Heart right ventricle (tissue), 16 donors: ENCODE results near the gene SLC25A42. TPM values are rescaled to one million over a fixed set of nuclear protein-coding genes. Genes with fewer than 3 reads are reported as not detected.

Experiments
- ATAC-seq, 8 donors: fragments of 200-7000 bp; cut with Tn5 transposase; one replicate each; pipeline ENCODE4 v1.9.1; 2020; ENCODE audit warnings: mild to moderate bottlenecking in 8 of 8, moderate library complexity in 8 of 8, moderate number of reproducible peaks in 1 of 8
- DNase-seq, 2 donors: peaks; one replicate each; pipeline ENCODE4 v3.0.0-alpha.2; 2020
- H3K27ac ChIP-seq, 10 donors: fragments of 200-600 bp; sonication (generic) in 2 of 10; one replicate each; pipeline versions ENCODE4 v1.5.0 to v1.8.0; 2020 to 2022; ENCODE audit warnings: mild to moderate bottlenecking in 3 of 10
- H3K27me3 ChIP-seq, 7 donors: fragments of 200-600 bp; one replicate each; pipeline ENCODE4 v1.8.0; 2021 to 2022; ENCODE audit warnings: mild to moderate bottlenecking in 2 of 7
- H3K36me3 ChIP-seq, 9 donors: fragments of 200-600 bp; sonication (generic) in 1 of 9; one replicate each; pipeline versions ENCODE4 v1.5.0 to v1.8.0; 2020 to 2022; ENCODE audit warnings: mild to moderate bottlenecking in 2 of 9
- H3K4me1 ChIP-seq, 9 donors: fragments of 200-600 bp; sonication (generic) in 1 of 9; one replicate each; pipeline versions ENCODE4 v1.5.0 to v1.8.0; 2020 to 2022; ENCODE audit warnings: mild to moderate bottlenecking in 4 of 9
- H3K4me3 ChIP-seq, 10 donors: fragments of 200-600 bp; sonication (generic) in 2 of 10; one replicate each; pipeline versions ENCODE4 v1.5.0 to v1.8.0; 2020 to 2022; ENCODE audit warnings: mild to moderate bottlenecking in 7 of 10, moderate library complexity in 2 of 10
- H3K9me3 ChIP-seq, 11 donors: fragments of 200-600 bp in 10 of 11; sonication (generic) in 2 of 11; one replicate each; pipeline versions ENCODE4 v1.5.0 to v1.8.0; 2013 to 2022; ENCODE audit warnings: mild to moderate bottlenecking in 2 of 11, control low read depth in 1 of 11, moderate library complexity in 1 of 11
- CTCF ChIP-seq, 9 donors: fragments of 200-600 bp; sonication (generic) in 2 of 9; IDR thresholded peaks; one replicate each; pipeline versions ENCODE4 v1.5.0 to v1.8.0; 2021 to 2022; ENCODE audit warnings: antibody characterized with exemption in 9 of 9, mild to moderate bottlenecking in 5 of 9, moderate library complexity in 1 of 9
- WGBS, 2 donors: extraction: QIAGEN DNeasy Blood & Tissue Kit; methylation state at CpG; one replicate each; pipeline ENCODE4 v1.1.7; 2013; ENCODE audit warnings: inconsistent platforms in 1 of 2; 5-methylcytosine and 5-hydroxymethylcytosine counted together
- intact Hi-C, 10 donors: fragments of 100-400 bp; cut with DNase I; formaldehyde crosslinking; loops; one replicate each; pipeline versions ENCODE4 v1.11.1 to v1.14.2; 2022
- polyA plus RNA-seq, 2 donors: library from polyadenylated mRNA; stranded (reverse); fragments of 200-250 nt; gene quantifications; one replicate each; pipeline ENCODE4 v1.2.3, GENCODE V29; 2013
- total RNA-seq, 10 donors: library from RNA; stranded (reverse); fragmentation: NEBNext Ultra II Directional in 3 of 10; extraction: Animal tissue kit (Norgen Biotek cat#: 25700) in 3 of 10; gene quantifications; one replicate each; pipeline versions ENCODE4 v1.2.1 to v1.2.4, GENCODE V29; 2021 to 2023
- donor health status: Arrhythmogenic right ventricular cardiomyopathy.
- donor health status: ischemic (EF 13 %, LVEDD 7.1; RV severe dilation, severe dysfunction).
- donor health status: healthy with polysubstance abuse.
- donor health status: DM: no; HTN: yes; CAD: no.
- donor health status: DM: no; HTN: no; CAD: no.
- donor health status: ischemic (EF 25% LVEDD 6.9; RV normal size, moderate dysfunction).
- donor health status: ischemic (EF 25% LVEDD 5.7; RV mildly dilated, moderate dysfunction).
- donor health status: healthy.
- donor health status: DM: yes; HTN: yes; CAD: no.
- donor health status: Ischemic cardiomyopathy.
- donor health status: ischemic (EF 35%, LVEDD 5.7; RV mildly dilated, moderate dysfunction).
- donor health status: nonischemic (EF 11% LVEDD 7.7; RV severe dilation, severe dysfunction).
- donor health status: DM: yes; HTN: yes; CAD: no.
- donor health status: PGD.
- donor health status: ischemic (EF 29% LVEDD 5.4; RV normal size, mild dysfunction).
- donor health status: nonischemic (EF 23%, LVEDD 6.1; RV moderate dilation, normal function).

SLC25A42 gene
- total and polyA plus RNA-seq, 12 donors = 15.7 to 24.1 (median 18.2) TPM

GRCh38 chr19:19025861-19026260, 37.9 kb upstream of the SLC25A42 start:
- Histone ChIP-seq H3K4me1 (peaks cover 0 to 19% (median 3%) of the 10 kb centered on the region in 9 donors), H3K27ac (no peak overlapping the region), H3K9me3 (no peaks in the 10 kb centered on the region), H3K4me3 (no peak overlapping the region), H3K27me3 (no peaks in the 10 kb centered on the region), H3K36me3 (peaks cover 0 to 99% (median 40%) of the 10 kb centered on the region in 9 donors)
- DNase-seq (no peak), ATAC-seq (no peak)
- 87 to 90% methylated on average over 11 of the region's 11 CpGs for WGBS, 2 donors
- intact Hi-C loops = no loop called here
- TF ChIP-seq CTCF (IDR thresholded peaks at IDR 0.05) = no peak

DNA sequence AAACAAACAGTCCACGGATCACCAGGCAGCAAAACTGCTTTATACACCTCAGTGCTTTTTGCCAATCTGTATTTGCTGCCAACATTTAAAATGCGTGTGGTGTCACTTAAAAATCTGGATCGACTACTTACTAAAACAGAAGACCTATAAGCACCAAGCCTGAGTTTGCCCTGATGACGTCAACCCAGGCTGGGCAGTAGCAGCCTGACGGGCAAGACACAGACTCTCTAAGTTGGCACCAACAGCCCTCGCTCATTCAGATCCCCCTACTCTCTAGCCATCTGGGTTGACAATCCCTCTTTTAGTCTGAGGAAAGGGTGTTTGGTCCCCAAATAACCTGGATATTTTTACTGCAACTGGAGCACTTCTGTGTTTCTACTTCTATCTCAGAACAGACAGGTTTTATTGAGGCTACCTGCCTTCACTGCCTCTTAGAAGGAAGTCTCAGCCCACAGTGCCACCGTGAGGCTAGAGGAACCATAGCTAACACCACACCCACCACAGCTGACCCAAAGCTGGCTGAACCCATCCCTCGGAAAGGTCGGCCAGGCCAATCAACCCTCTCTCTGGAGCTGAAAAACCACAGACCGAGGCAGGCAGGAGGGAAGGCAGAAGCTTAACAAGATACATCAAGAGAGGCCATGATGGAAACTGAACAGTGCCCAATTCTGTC, 37.4 kb upstream of the SLC25A42 start:
- peaks cover 0 to 25% (median 6%) of the 10 kb centered on the region in 9 donors for H3K4me1 ChIP-seq
- intact Hi-C loops = no loop called here
- WGBS, 2 donors = 72 to 75% methylated on average over 10 of the region's 10 CpGs
- no peaks in the 10 kb centered on the region for H3K27me3 ChIP-seq
- peak in 2 of 8 donors; percentile 51 to 56 for ATAC-seq
- no peak overlapping the region for H3K4me3 ChIP-seq
- peak in 4 of 9 donors; percentile 6 to 25 (median 20) for TF ChIP-seq CTCF (IDR thresholded peaks at IDR 0.05)
- DNase-seq = no peak
- H3K27ac ChIP-seq = no peak overlapping the region
- no peaks in the 10 kb centered on the region for H3K9me3 ChIP-seq
- peaks cover 0 to 100% (median 40%) of the 10 kb centered on the region in 9 donors for H3K36me3 ChIP-seq

DNA sequence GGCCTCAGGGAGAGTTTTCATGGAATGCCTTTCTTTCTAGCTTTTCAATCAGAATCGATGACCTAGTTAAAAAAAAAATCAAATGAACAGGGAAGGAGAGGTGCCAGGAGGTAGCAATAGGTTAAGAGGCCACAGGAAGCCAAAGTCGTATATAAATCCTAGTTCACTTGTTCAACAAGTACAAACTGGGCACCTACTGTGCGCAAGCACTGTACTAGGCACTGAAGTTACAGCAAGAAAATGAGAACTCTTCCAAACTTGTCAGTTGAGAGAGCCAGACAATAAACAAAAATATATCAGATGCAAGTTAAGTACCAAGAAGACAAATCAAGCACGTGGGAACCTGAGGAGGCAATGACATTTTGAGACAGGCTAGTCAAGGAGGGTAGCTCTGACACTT, 36.6 kb upstream of the SLC25A42 start:
- no peak overlapping the region for H3K27ac ChIP-seq
- no peaks in the 10 kb centered on the region for H3K9me3 ChIP-seq
- H3K4me1 ChIP-seq = peaks cover 0 to 33% (median 14%) of the 10 kb centered on the region in 9 donors
- no peak for TF ChIP-seq CTCF (IDR thresholded peaks at IDR 0.05)
- 88 to 94% methylated on average over 4 of the region's 4 CpGs for WGBS, 2 donors
- H3K27me3 ChIP-seq = no peaks in the 10 kb centered on the region
- peaks cover 0 to 93% (median 40%) of the 10 kb centered on the region in 9 donors for H3K36me3 ChIP-seq
- no peak for DNase-seq
- intact Hi-C loops = no loop called here
- no peak for ATAC-seq
- no peak overlapping the region for H3K4me3 ChIP-seq

GRCh38 chr19:19028526-19028925, 35.3 kb upstream of the SLC25A42 start:
- H3K36me3 ChIP-seq = peaks cover 0 to 80% (median 30%) of the 10 kb centered on the region in 9 donors
- no peak for TF ChIP-seq CTCF (IDR thresholded peaks at IDR 0.05)
- no peak overlapping the region for H3K4me3 ChIP-seq
- WGBS, 2 donors = 92 to 93% methylated on average over 9 of the region's 9 CpGs
- peaks cover 0 to 30% (median 15%) of the 10 kb centered on the region in 9 donors for H3K4me1 ChIP-seq
- H3K27ac ChIP-seq = no peak overlapping the region
- ATAC-seq (no peak), DNase-seq (no peak)
- H3K9me3 ChIP-seq = no peaks in the 10 kb centered on the region
- no peaks in the 10 kb centered on the region for H3K27me3 ChIP-seq
- intact Hi-C loops = no loop called here
